Spleen (tissue), 7 donors: ENCODE results near the gene HOMER1.

ENCODE experiments used
- CTCF ChIP-seq, 11 experiments: fragments of 200-600 bp in 7 of 11; fragments of 450-650 bp in 4 of 11; sonication (generic) in 4 of 11; IDR thresholded peaks in 8 of 11; conservative IDR thresholded peaks in 3 of 11; 1 replicate in 7 of 11; 2 replicates in 4 of 11; pipeline versions ENCODE4 v1.4.0 to v1.8.0; 2016 to 2021; ENCODE audit warnings: antibody characterized with exemption in 11 of 11, inconsistent platforms in 4 of 11, mild to moderate bottlenecking in 1 of 11
- POLR2A ChIP-seq, 3 donors: fragments of 450-650 bp; IDR thresholded peaks; one replicate each; pipeline ENCODE4 v1.5.1; 2017; ENCODE audit warnings: antibody characterized with exemption in 3 of 3, mild to moderate bottlenecking in 1 of 3
- donor health status: DM: no; HTN: no; CAD: no; lungs with moderate emphysema.
- donor health status: DM: no; HTN: no; CAD: no.
- donor health status: DM: no; HTN: no; CAD: no.

- TF ChIP-seq CTCF (IDR thresholded peaks at IDR 0.05 in 8 of 11, conservative IDR thresholded peaks at IDR 0.05 in 3 of 11) = no peak
- TF ChIP-seq POLR2A (IDR thresholded peaks at IDR 0.05) = no peak
Measured at GRCh38 chr5:79517601-79518000, 3.7 kb upstream of the HOMER1 start.
